GM12865 (cell line): Measurements from ENCODE around the gene HIRIP3.

Source experiments
- DNase-seq: peaks from one replicate; pipeline ENCODE4 v3.0.0; 2010; ENCODE audit warnings: low read depth
- H3K4me3 ChIP-seq: 2 replicates; pipeline ENCODE4 v1.5.1; 2011; ENCODE audit warnings: mild to moderate bottlenecking, low read depth, low read length, control low read depth
- TF ChIP-seq, protein P1 (sequence below): IDR thresholded peaks from 2 replicates; pipeline ENCODE4 v1.5.1; 2011; ENCODE audit warnings: low read length, control low read depth, low read depth, inconsistent platforms; ENCODE audit not compliant: insufficient read depth; ENCODE audit errors: missing control alignments

The HIRIP3 gene

DNA sequence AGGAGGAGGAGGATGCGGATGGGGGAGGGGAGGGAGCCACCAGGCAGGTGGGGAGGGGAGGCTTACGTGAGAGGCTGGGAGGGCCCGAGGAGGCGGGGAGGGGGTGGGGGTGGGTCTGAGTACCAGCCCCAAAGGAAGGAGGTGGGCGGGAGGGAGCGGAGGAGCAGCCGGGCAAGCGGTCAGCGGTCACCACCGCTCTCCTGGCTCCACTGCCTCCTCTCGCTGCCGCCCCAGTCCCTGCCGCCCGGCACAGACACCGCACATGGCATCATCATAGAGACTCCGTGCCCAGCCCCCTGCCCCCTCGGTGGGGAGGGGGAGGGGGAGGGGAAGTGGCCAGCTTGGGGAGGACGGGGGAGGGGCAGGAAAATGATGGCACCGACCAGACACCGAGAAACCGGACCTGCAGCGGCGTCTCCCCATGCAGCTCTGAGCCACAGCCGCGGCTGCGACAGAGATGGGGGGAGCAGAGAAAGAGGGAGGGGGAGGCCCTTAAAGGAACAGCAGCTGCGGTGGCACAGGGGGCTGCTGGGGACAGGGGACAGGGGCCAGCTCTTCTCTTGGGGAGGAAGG is 35.5 kb upstream of the HIRIP3 start, which contains the start of gene TLCD3B:
TSS of gene TLCD3B (minus strand) at position 431 of the 573 bp plus-strand sequence. CDS start 744 bp downstream, outside the sequence.
- no peak within 1 kb of the TSS for H3K4me3 ChIP-seq
- TF ChIP-seq, protein P1, sequence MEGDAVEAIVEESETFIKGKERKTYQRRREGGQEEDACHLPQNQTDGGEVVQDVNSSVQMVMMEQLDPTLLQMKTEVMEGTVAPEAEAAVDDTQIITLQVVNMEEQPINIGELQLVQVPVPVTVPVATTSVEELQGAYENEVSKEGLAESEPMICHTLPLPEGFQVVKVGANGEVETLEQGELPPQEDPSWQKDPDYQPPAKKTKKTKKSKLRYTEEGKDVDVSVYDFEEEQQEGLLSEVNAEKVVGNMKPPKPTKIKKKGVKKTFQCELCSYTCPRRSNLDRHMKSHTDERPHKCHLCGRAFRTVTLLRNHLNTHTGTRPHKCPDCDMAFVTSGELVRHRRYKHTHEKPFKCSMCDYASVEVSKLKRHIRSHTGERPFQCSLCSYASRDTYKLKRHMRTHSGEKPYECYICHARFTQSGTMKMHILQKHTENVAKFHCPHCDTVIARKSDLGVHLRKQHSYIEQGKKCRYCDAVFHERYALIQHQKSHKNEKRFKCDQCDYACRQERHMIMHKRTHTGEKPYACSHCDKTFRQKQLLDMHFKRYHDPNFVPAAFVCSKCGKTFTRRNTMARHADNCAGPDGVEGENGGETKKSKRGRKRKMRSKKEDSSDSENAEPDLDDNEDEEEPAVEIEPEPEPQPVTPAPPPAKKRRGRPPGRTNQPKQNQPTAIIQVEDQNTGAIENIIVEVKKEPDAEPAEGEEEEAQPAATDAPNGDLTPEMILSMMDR = no peak
- DNase-seq = no peak

DNA sequence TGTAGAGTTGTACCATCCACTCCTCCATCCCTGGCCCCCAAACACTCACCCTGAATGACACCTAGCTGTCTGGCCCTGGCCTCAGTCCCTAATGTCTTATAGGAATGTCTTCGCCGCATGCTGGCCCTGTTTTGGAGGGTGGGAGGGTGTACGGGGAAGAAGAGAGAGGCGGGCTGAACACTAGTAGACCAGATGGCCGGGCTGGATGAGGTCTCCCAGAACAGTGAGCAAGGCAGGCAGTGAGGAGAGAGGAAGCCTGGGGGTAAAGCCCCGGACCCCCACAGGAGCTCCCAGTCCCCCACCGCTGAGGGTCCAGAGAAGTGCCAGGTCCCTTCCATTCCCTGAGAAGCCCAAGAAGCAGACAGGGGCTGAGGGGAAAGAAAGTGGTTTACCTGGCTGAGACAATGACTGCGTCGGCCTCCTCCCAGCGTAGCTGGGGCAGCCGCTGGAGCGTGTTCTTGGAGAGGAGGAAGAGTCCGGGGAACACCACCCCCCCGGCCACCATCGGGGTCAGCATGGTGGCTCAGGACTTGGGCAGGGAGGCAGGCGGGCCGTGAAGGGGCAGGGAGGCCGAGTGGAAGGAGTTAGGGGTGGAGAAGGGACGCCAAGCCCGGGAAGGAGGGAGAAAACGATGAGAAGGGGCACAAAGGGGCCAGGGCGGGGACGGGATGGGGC is 34.7 kb upstream of the HIRIP3 start:
- DNase-seq = no peak
- no peak overlapping the region for H3K4me3 ChIP-seq
- TF ChIP-seq, protein P1 = no peak

DNA sequence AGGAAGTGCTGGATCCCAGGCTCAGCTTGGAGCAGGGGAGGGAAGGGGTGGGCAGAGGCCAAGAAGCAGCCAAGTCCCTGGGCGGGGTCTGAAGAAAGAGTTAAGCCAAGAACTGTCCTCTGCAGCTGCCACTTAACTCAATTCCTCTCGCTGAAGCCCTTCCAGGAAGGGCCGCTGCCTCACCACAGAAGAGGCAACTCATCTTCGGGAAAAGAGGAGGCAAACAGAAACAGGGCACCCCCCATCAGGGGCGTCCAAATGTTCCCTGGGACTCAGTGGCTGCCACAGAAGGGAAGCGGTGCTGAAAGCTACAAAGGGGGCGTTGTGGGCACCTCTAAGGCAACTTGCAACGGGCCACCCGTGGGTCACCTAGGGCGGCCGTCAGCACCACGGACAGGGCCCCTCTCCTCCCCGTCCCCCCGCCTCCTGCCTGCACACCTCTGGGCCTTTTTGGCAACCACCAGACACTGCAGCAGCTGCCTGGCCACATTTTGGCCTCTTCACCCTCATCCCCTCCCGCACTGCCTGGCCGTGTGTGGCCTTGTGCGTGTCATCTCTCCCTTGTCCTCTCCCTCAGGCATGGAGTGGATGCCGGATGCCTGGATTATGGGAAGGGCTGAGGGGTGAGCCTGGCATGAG is 33.1 kb upstream of the HIRIP3 start:
- TF ChIP-seq, protein P1 = no peak
- DNase-seq = peak; percentile 26
- H3K4me3 ChIP-seq = no peak overlapping the region

DNA sequence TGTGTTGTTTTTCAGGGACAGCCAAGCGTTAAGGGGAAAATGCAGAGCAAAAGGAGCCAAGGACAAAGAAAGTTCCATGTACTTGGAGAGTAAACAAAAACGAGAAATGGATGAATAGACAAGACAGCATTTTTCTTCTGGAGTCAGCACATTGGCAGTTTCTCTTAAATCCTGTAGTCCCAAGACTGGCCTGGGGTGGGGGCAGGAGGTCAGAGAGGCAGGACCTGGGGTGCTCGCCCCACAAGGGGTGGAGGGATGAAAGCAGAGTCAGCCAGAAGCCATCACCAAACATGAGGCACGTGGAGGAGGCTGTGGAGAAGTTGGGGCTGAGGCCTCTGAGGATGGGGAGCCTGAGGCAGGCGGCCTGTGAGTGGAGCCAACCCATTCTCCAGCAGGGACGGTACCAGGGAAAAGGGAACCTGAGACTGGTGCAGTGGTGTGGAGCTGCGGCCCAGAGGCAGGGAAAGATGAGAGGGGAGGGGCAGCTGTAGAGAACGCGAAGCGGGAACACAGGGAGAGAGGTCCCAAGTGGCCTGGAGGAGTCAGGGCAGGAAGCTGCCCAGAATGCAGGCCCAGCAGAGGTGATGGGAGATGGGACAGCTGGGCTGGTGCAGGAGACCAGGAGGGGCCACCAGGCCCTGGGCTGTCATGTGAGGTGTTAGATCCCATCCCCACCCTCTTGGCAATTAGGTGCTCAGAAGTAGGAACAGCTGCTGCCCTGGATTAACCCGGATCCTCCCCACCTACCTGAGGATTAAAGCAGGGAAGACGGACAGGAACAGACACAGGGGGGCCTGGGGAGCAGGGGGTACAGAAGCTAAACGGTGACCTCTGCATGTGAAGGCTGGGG is 32.4 kb upstream of the HIRIP3 start:
- no peak for DNase-seq
- no peak overlapping the region for H3K4me3 ChIP-seq
- TF ChIP-seq, protein P1 = no peak

DNA sequence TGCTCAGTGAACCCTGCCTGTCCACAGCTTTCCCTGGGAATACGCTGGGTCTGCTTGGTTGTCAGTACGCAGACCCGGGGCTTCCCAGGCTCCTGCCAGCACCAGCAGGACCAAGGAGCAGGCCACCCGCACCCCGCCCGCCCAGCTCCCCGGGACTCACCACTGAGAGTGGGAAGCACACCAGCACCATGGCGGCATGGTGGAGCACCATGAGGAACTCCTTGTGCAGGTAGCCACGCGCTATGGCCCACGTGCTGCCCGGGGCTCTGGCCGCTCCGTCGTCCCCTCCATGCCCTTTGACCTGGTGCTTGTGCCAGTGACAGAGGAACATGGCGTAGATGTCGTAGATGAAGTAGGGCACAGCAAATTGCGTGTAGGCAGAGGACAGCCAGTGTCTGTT is 31.0 kb upstream of the HIRIP3 start:
- DNase-seq = no peak
- TF ChIP-seq, protein P1 = no peak
- H3K4me3 ChIP-seq = no peak overlapping the region

DNA sequence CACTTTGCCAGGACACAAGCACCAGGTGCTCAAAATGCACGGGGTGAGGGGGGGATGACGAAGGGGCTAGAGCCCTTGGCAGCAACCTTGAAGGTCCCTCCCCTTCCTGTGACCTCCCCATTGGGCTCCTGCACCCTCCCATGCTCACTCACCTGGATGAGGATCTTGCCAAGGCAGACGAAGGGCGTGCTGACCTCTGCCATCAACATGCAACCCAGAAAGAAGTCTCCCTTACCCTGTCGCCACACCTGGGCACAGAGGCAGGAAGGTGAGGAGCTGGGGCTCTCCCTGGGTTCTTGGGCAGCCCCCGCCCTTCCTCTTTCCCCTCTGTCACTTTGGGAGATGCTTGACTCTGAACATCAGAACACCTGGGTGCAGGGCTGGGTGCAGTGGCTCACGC is 30.2 kb upstream of the HIRIP3 start:
- H3K4me3 ChIP-seq = no peak overlapping the region
- TF ChIP-seq, protein P1 = no peak
- DNase-seq = no peak
